ENCODE results near the gene INTS7. TPM values are rescaled to one million over a fixed set of nuclear protein-coding genes. Genes with fewer than 3 reads are reported as not detected.
A peak's percentile ranks its signal among the peaks of the same experiment; 100 is the strongest.

Gene INTS7
- total and polyA plus RNA-seq, 9 of the 15 experiments (the other 6 are each of a cell fraction or from before 2014, with no cell fraction given): 27.3 to 68.4 (median 40.4) TPM

DNA sequence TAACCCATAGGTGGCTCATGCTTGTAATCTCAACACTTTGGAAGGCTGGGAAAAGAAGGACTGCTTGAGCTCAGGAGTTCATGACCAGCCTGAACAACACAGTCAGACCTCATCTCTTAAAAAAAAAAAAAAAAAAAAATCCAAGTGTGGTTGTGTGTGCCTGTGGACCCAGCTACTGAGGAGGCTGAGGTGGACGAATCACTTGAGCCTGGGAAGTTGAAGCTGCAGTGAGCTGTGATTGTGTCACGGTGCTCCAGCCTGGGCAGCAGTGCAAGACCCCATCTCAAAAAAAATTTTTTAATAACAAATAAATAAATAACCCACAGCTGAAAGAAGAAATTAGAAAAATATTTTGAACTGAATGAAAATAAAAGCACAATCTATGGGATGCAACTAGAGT is 13.8 kb downstream of the INTS7 start:
- H3K4me2 ChIP-seq (ENCODE audit: insufficient read depth, low read length): no peak overlapping the region
- DNase-seq (ENCODE audit: extremely low read depth in 1 of 4, low spot score in 3 of 4) (no peak), FAIRE-seq (no peak), ATAC-seq (peak; percentile 51)
- H2AFZ ChIP-seq (ENCODE audit: low read depth, low read length): no peak overlapping the region
- H4K20me1 ChIP-seq (replicated peaks; ENCODE audit: control insufficient read depth, insufficient read depth, low read length): no peaks in the 10 kb centered on the region
- WGBS (ENCODE audit: insufficient coverage, low coverage, missing lambda C conversion rate): 69% methylated on average over 2 of the region's 2 CpGs
- H3K9me1 ChIP-seq (ENCODE audit: control insufficient read depth, insufficient read depth, low read length): no peaks in the 10 kb centered on the region
- no peak overlapping the region for H3K27ac ChIP-seq (ENCODE audit: extremely low read depth, low read depth, low read length)
- peaks cover 43% of the 10 kb centered on the region for H3K36me3 ChIP-seq (ENCODE audit: control insufficient read depth, insufficient read depth, low read length)
- CTCF ChIA-PET (ENCODE audit: low intra/inter-chr PET ratio): interaction anchor here (0.6 kb wide), 1 partner anchor 248 kb away, joined by 5 read pairs; no protein-coding TSS in a partner anchor
- intact Hi-C loops (cut with micrococcal nuclease): no loop called here
- in situ Hi-C loops (cut with MboI): no loop called here
- no TSS peak for BruUV-seq (replicated peaks)
- TF ChIP-seq NR4A1 (CRISPR knock-in tag; IDR thresholded peaks at IDR 0.05): no peak
- TF ChIP-seq NR4A1 (tag; IDR thresholded peaks at IDR 0.05): no peak
- TF ChIP-seq RBM25 (IDR thresholded peaks at IDR 0.05; ENCODE audit: low read depth, low read length, severe bottlenecking): peak; percentile 66
- TF ChIP-seq, protein P1, sequence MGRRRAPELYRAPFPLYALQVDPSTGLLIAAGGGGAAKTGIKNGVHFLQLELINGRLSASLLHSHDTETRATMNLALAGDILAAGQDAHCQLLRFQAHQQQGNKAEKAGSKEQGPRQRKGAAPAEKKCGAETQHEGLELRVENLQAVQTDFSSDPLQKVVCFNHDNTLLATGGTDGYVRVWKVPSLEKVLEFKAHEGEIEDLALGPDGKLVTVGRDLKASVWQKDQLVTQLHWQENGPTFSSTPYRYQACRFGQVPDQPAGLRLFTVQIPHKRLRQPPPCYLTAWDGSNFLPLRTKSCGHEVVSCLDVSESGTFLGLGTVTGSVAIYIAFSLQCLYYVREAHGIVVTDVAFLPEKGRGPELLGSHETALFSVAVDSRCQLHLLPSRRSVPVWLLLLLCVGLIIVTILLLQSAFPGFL (CRISPR knock-in tag; IDR thresholded peaks at IDR 0.05): no peak
- no peak for TF ChIP-seq ATF2 (CRISPR knock-in tag; IDR thresholded peaks at IDR 0.05)
- no peak for TF ChIP-seq ASH1L (IDR thresholded peaks at IDR 0.05; ENCODE audit: borderline replicate concordance, low read depth, partially characterized antibody)
- TF ChIP-seq ZNF384 (IDR thresholded peaks at IDR 0.05; ENCODE audit: low read depth, low read length): 0 out of 2 replicates have a peak, but pooled peaks have one; percentile 23
- 0 out of 4 replicates have a peak, but pooled peaks of 1 of the 2 experiments have one; percentile 31 for TF ChIP-seq KDM1A (IDR thresholded peaks at IDR 0.05)
- peak; percentile 28; the same call in 1 of the 2 replicates for TF ChIP-seq BCOR (IDR thresholded peaks at IDR 0.05)
- peak; percentile 94 for TF ChIP-seq ZNF121 (CRISPR knock-in tag; conservative IDR thresholded peaks at IDR 0.05)
- no peak for TF ChIP-seq PRPF4 (IDR thresholded peaks at IDR 0.05; ENCODE audit: insufficient read depth, low read depth, low read length, poor library complexity, severe bottlenecking)
- TF ChIP-seq ZSCAN32 (CRISPR knock-in tag; IDR thresholded peaks at IDR 0.05): no peak
- no peak for TF ChIP-seq E2F6 (IDR thresholded peaks at IDR 0.05; ENCODE audit: borderline replicate concordance in 1 of 2, extremely low read depth in 1 of 2, insufficient read depth in 1 of 2, insufficient read length in 1 of 2, low read depth in 1 of 2, low read length in 1 of 2, poor library complexity in 1 of 2, severe bottlenecking in 1 of 2)
- TF ChIP-seq MTA3 (IDR thresholded peaks at IDR 0.05; ENCODE audit: borderline replicate concordance): no peak
- TF ChIP-seq RFX7 (CRISPR knock-in tag; IDR thresholded peaks at IDR 0.05): no peak
- TF ChIP-seq JUN (IDR thresholded peaks at IDR 0.05; ENCODE audit: borderline replicate concordance, low read depth, low read length): no peak
- TF ChIP-seq JUN (CRISPR knock-in tag; IDR thresholded peaks at IDR 0.05; ENCODE audit: borderline replicate concordance): no peak
- POLR2A ChIA-PET: interaction anchor here (0.6 to 2.7 kb wide), 5 partner anchors 10 to 572 kb away, joined by 3 to 10 read pairs (median 3); partner anchors contain the start of genes DTL and INTS7
- H3K79me2 ChIP-seq (ENCODE audit: control insufficient read depth, insufficient read depth, low read length): peaks cover 57% of the 10 kb centered on the region
- peaks cover 7% of the 10 kb centered on the region; the same call in 1 of the 2 replicates for H3K9me3 ChIP-seq (replicated peaks; ENCODE audit: control insufficient read depth, insufficient read depth, low read depth, low read length)
- H3K4me3 ChIP-seq: no peak overlapping the region
- H3K9ac ChIP-seq (ENCODE audit: insufficient read depth in 1 of 2, low read depth in 2 of 2, low read length in 2 of 2): no peak overlapping the region
- H3K27me3 ChIP-seq (ENCODE audit: control insufficient read depth in 2 of 2, insufficient read depth in 2 of 2, low read length in 2 of 2): no peaks in the 10 kb centered on the region
- H3K4me1 ChIP-seq (replicated peaks in 1 of 2; ENCODE audit: control insufficient read depth in 2 of 2, insufficient read depth in 2 of 2, low read length in 2 of 2): no peaks in the 10 kb centered on the region

All from K562 (cell line).